Liver (tissue), 9 donors: ENCODE data around the gene SMARCC1. TPM values are rescaled to one million over a fixed set of nuclear protein-coding genes. Genes with fewer than 3 reads are reported as not detected.

Source experiments
- DNase-seq: peaks from one replicate; pipeline ENCODE4 v3.0.0-alpha.2; 2017; ENCODE audit warnings: low spot score
- H3K27ac ChIP-seq, 2 donors: one replicate each; pipeline ENCODE4 v1.7.0; 2013; ENCODE audit warnings: inconsistent platforms in 2 of 2, low read length in 2 of 2, control low read depth in 1 of 2, low read depth in 1 of 2, mild to moderate bottlenecking in 1 of 2
- H3K27me3 ChIP-seq, 4 donors: one replicate each; pipeline versions ENCODE4 v1.6.1 to v1.7.0; 2013; ENCODE audit warnings: low read length in 3 of 4, inconsistent platforms in 1 of 4, mild to moderate bottlenecking in 1 of 4, moderate library complexity in 1 of 4; ENCODE audit not compliant: control insufficient read depth in 4 of 4, insufficient read depth in 4 of 4
- H3K36me3 ChIP-seq, 4 donors: one replicate each; pipeline versions ENCODE4 v1.6.1 to v1.7.0; 2013; ENCODE audit warnings: low read length in 3 of 4, mild to moderate bottlenecking in 3 of 4, low read depth in 1 of 4, moderate library complexity in 1 of 4; ENCODE audit not compliant: control insufficient read depth in 4 of 4, insufficient read depth in 3 of 4
- H3K4me1 ChIP-seq, 4 donors: one replicate each; pipeline versions ENCODE4 v1.6.1 to v1.7.0; 2013; ENCODE audit warnings: low read length in 3 of 4, mild to moderate bottlenecking in 3 of 4, moderate library complexity in 1 of 4; ENCODE audit not compliant: control insufficient read depth in 4 of 4, insufficient read depth in 4 of 4
- H3K4me3 ChIP-seq, 3 donors: one replicate each; pipeline versions ENCODE4 v1.6.1 to v1.7.0; 2013; ENCODE audit warnings: low read length in 3 of 3, control low read depth in 1 of 3, low read depth in 1 of 3, mild to moderate bottlenecking in 1 of 3
- H3K9ac ChIP-seq, 2 donors: one replicate each; pipeline ENCODE4 v1.7.0; 2013; ENCODE audit warnings: low read length in 2 of 2, mild to moderate bottlenecking in 2 of 2, moderate library complexity in 2 of 2, control low read depth in 1 of 2, low read depth in 1 of 2
- H3K9me3 ChIP-seq, 4 donors: one replicate each; pipeline versions ENCODE4 v1.6.1 to v1.7.0; 2013; ENCODE audit warnings: low read length in 3 of 4; ENCODE audit not compliant: control insufficient read depth in 4 of 4
- CTCF ChIP-seq: fragments of 150-350 bp; IDR thresholded peaks from 2 replicates; pipeline ENCODE4 v1.5.1; 2017; ENCODE audit warnings: improper control_type of control experiment, low read depth, low read length; ENCODE audit not compliant: missing input control
- EGR1 ChIP-seq, 2 donors: IDR thresholded peaks; 2 replicates each; pipeline ENCODE4 v1.6.1; 2016 to 2018; ENCODE audit warnings: antibody characterized with exemption in 2 of 2, low read depth in 2 of 2
- FOXA1 ChIP-seq: IDR thresholded peaks from 2 replicates; pipeline ENCODE4 v1.6.1; 2016; ENCODE audit warnings: antibody characterized with exemption
- FOXA2 ChIP-seq: IDR thresholded peaks from 2 replicates; pipeline ENCODE4 v1.6.1; 2016; ENCODE audit warnings: antibody characterized with exemption
- GABPA ChIP-seq, 2 donors: IDR thresholded peaks in 1 of 2; conservative IDR thresholded peaks in 1 of 2; 2 replicates each; pipeline ENCODE4 v1.6.1; 2016; ENCODE audit warnings: antibody characterized with exemption in 2 of 2, mild to moderate bottlenecking in 1 of 2, moderate library complexity in 1 of 2
- HNF4A ChIP-seq, 2 donors: conservative IDR thresholded peaks; 2 replicates each; pipeline ENCODE4 v1.6.1; 2016; ENCODE audit warnings: antibody characterized with exemption in 2 of 2, mild to moderate bottlenecking in 2 of 2
- HNF4G ChIP-seq: IDR thresholded peaks from 2 replicates; pipeline ENCODE4 v1.6.1; 2016; ENCODE audit warnings: antibody characterized with exemption
- JUND ChIP-seq, 2 donors: IDR thresholded peaks; 2 replicates each; pipeline ENCODE4 v1.6.1; 2016; ENCODE audit warnings: antibody characterized with exemption in 2 of 2
- MAX ChIP-seq: IDR thresholded peaks from 2 replicates; pipeline ENCODE4 v1.6.1; 2016; ENCODE audit warnings: antibody characterized with exemption
- NR2F2 ChIP-seq: IDR thresholded peaks from 2 replicates; pipeline ENCODE4 v1.6.1; 2016; ENCODE audit warnings: antibody characterized with exemption
- RAD21 ChIP-seq, 2 donors: IDR thresholded peaks; 2 replicates each; pipeline ENCODE4 v1.6.1; 2016; ENCODE audit warnings: antibody characterized with exemption in 2 of 2, mild to moderate bottlenecking in 2 of 2
- RXRA ChIP-seq, 2 donors: IDR thresholded peaks; 2 replicates each; pipeline ENCODE4 v1.6.1; 2017 to 2018; ENCODE audit warnings: antibody characterized with exemption in 2 of 2, mild to moderate bottlenecking in 1 of 2
- SP1 ChIP-seq: IDR thresholded peaks from 2 replicates; pipeline ENCODE4 v1.6.1; 2018; ENCODE audit warnings: antibody characterized with exemption, mild to moderate bottlenecking
- TAF1 ChIP-seq: conservative IDR thresholded peaks from 2 replicates; pipeline ENCODE4 v1.6.1; 2016; ENCODE audit warnings: antibody characterized with exemption, mild to moderate bottlenecking
- YY1 ChIP-seq: IDR thresholded peaks from 2 replicates; pipeline ENCODE4 v1.6.1; 2016; ENCODE audit warnings: antibody characterized with exemption, mild to moderate bottlenecking
- ZBTB33 ChIP-seq: IDR thresholded peaks from 2 replicates; pipeline ENCODE4 v1.6.1; 2016; ENCODE audit warnings: antibody characterized with exemption
- WGBS: extraction: QIAGEN DNeasy Blood & Tissue Kit; methylation state at CpG from one replicate; pipeline ENCODE4 v1.1.7; 2013; 5-methylcytosine and 5-hydroxymethylcytosine counted together
- polyA plus RNA-seq, 2 donors: library from polyadenylated mRNA; stranded (reverse) in 1 of 2; unstranded in 1 of 2; fragments of 200-250 nt in 1 of 2; fragments of >200 nt in 1 of 2; fragmentation: Nextera tagmentation in 1 of 2; extraction: Ambion mirVana in 1 of 2; gene quantifications; one replicate each; pipeline versions ENCODE4 v1.2.1 to v1.2.3, GENCODE V29; 2013 to 2015
- total RNA-seq, 2 donors: library from RNA; depleted of rRNA; stranded (reverse); fragments of >200 nt; gene quantifications; one replicate each; pipeline ENCODE4 v1.2.3, GENCODE V29; 2014
- TF ChIP-seq, protein P1 (sequence below): IDR thresholded peaks from 2 replicates; pipeline ENCODE4 v1.6.1; 2016; ENCODE audit warnings: antibody characterized with exemption
- donor health status: healthy.
- donor health status: healthy.
- donor health status: healthy.
- donor health status: healthy.
- donor health status: healthy.

Gene SMARCC1
- total and polyA plus RNA-seq, 4 donors: 6.6 to 19.8 (median 12.6) TPM

GRCh38 chr3:47643092-47643491 lies 138.6 kb downstream of the SMARCC1 start (continued):
- TF ChIP-seq SP1: no peak
- no peak for TF ChIP-seq JUND (IDR thresholded peaks at IDR 0.05)
- TF ChIP-seq NR2F2: no peak
- no peak for TF ChIP-seq GABPA (IDR thresholded peaks at IDR 0.05 in 1 of 2, conservative IDR thresholded peaks at IDR 0.05 in 1 of 2)

DNA sequence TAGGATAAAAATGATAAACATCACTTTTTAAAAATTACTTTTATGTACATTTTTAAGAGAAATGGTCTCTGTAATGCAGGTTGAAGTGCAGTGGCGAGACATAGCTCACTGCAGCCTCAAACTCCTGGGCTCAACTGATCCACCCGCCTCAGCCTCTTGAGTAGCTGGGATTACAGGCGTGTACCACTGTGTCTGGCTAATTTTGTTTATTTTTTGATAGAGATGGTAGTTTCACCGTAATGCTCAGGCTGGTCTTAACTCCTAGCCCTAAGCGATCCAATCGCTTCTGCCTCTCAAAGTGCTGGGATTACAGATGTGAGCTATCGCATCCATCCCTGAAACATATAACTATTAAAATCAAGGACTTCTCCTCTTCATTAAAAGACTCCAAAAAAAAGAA lies 140.0 kb downstream of the SMARCC1 start:
- TF ChIP-seq NR2F2: no peak
- no peak for TF ChIP-seq MAX
- no peak for TF ChIP-seq EGR1 (IDR thresholded peaks at IDR 0.05; ENCODE audit: low read depth in 2 of 2)
- no peak for TF ChIP-seq TAF1
- no peak for TF ChIP-seq FOXA1
- TF ChIP-seq GABPA (IDR thresholded peaks at IDR 0.05 in 1 of 2, conservative IDR thresholded peaks at IDR 0.05 in 1 of 2): no peak
- no peak for TF ChIP-seq CTCF
- no peak for TF ChIP-seq HNF4G
- no peak for TF ChIP-seq YY1
- TF ChIP-seq FOXA2: no peak
- TF ChIP-seq JUND (IDR thresholded peaks at IDR 0.05): no peak
- TF ChIP-seq RAD21 (IDR thresholded peaks at IDR 0.05): no peak
- no peak for TF ChIP-seq SP1
- TF ChIP-seq, protein P1, sequence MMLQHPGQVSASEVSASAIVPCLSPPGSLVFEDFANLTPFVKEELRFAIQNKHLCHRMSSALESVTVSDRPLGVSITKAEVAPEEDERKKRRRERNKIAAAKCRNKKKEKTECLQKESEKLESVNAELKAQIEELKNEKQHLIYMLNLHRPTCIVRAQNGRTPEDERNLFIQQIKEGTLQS: no peak
- no peak for TF ChIP-seq RXRA (IDR thresholded peaks at IDR 0.05)
- TF ChIP-seq ZBTB33: no peak
- TF ChIP-seq HNF4A (conservative IDR thresholded peaks at IDR 0.05): no peak
- no peaks in the 10 kb centered on the region for H3K27me3 ChIP-seq
- H3K27ac ChIP-seq: no peak overlapping the region
- no peak overlapping the region for H3K4me3 ChIP-seq
- no peaks in the 10 kb centered on the region for H3K9me3 ChIP-seq
- peaks cover 2 to 25% (median 6%) of the 10 kb centered on the region in 4 donors for H3K36me3 ChIP-seq
- DNase-seq: no peak
- H3K4me1 ChIP-seq: no peaks in the 10 kb centered on the region
- 95% methylated on average over 7 of the region's 7 CpGs for WGBS
- H3K9ac ChIP-seq: no peak overlapping the region

GRCh38 chr3:47636921-47637320 lies 144.8 kb downstream of the SMARCC1 start:
- Histone ChIP-seq H3K27me3 (no peaks in the 10 kb centered on the region), H3K27ac (no peak overlapping the region)
- 97% methylated on average over 2 of the region's 2 CpGs for WGBS

More at GRCh38 chr3:47636921-47637320, 144.8 kb downstream of the SMARCC1 start:
- Histone ChIP-seq H3K4me1 (no peaks in the 10 kb centered on the region), H3K4me3 (no peak overlapping the region), H3K9me3 (no peaks in the 10 kb centered on the region), H3K9ac (no peak overlapping the region), H3K36me3 (peaks cover 3 to 39% (median 22%) of the 10 kb centered on the region in 4 donors)
- DNase-seq: no peak
- TF ChIP-seq YY1 (no peak), MAX (no peak), FOXA2 (no peak), HNF4G (no peak), RAD21 (IDR thresholded peaks at IDR 0.05) (no peak), NR2F2 (no peak), CTCF (no peak)
- TF ChIP-seq, protein P1: no peak
